Measurements from ENCODE around the gene NOX5. TPM values are rescaled to one million over a fixed set of nuclear protein-coding genes. Genes with fewer than 3 reads are reported as not detected.

Gene NOX5
- total RNA-seq, 1 experiment from 2014 or later = not detected

GRCh38 chr15:69009341-69009740 lies 5.2 kb upstream of the NOX5 start:
- CTCF ChIA-PET = interaction anchor here (0.6 kb wide), 1 partner anchor 453 kb away, joined by 5 read pairs; no protein-coding TSS in a partner anchor
- H3K9me3 ChIP-seq (ENCODE audit: low read depth, low read length, poor library complexity, severe bottlenecking) = peaks cover 7% of the 10 kb centered on the region

GRCh38 chr15:69011641-69012040 lies 2.9 kb upstream of the NOX5 start:
- no peak overlapping the region for H3K4me3 ChIP-seq (ENCODE audit: low read depth, low read length, poor library complexity, severe bottlenecking)
- no peaks in the 10 kb centered on the region for H3K27me3 ChIP-seq (replicated peaks; ENCODE audit: insufficient read depth, low read depth, low read length, poor library complexity)
- BruUV-seq (replicated peaks) = no TSS peak
- H3K4me1 ChIP-seq (ENCODE audit: insufficient read depth, low read length, poor library complexity, severe bottlenecking) = no peaks in the 10 kb centered on the region
- ChIA-PET CTCF (no interaction called here), POLR2A (ENCODE audit: low non-redundant PET) (no interaction called here)
- intact Hi-C loops (cut with micrococcal nuclease; ENCODE audit: unreplicated experiment) = no loop called here
- no peak for TF ChIP-seq EZH2 (IDR thresholded peaks at IDR 0.05; ENCODE audit: borderline replicate concordance, low read depth, low read length, poor library complexity, severe bottlenecking)
- TF ChIP-seq CTCF (conservative IDR thresholded peaks at IDR 0.05; ENCODE audit: low read depth, low read length) = no peak
- no peak for DNase-seq (ENCODE audit: low spot score)
- H3K36me3 ChIP-seq (ENCODE audit: insufficient read depth, low read length, poor library complexity, severe bottlenecking) = no peaks in the 10 kb centered on the region
- H3K9me3 ChIP-seq (ENCODE audit: low read depth, low read length, poor library complexity, severe bottlenecking) = peaks cover 7% of the 10 kb centered on the region
- no peak overlapping the region for H3K27ac ChIP-seq (ENCODE audit: low read depth, low read length, poor library complexity, severe bottlenecking)

More at GRCh38 chr15:69009341-69009740, 5.2 kb upstream of the NOX5 start:
- intact Hi-C loops (cut with micrococcal nuclease; ENCODE audit: unreplicated experiment) = no loop called here
- POLR2A ChIA-PET (ENCODE audit: low non-redundant PET) = no interaction called here
- Histone ChIP-seq H3K27ac (ENCODE audit: low read depth, low read length, poor library complexity, severe bottlenecking) (no peak overlapping the region), H3K36me3 (ENCODE audit: insufficient read depth, low read length, poor library complexity, severe bottlenecking) (no peaks in the 10 kb centered on the region), H3K4me3 (ENCODE audit: low read depth, low read length, poor library complexity, severe bottlenecking) (no peak overlapping the region), H3K4me1 (ENCODE audit: insufficient read depth, low read length, poor library complexity, severe bottlenecking) (no peaks in the 10 kb centered on the region), H3K27me3 (replicated peaks; ENCODE audit: insufficient read depth, low read depth, low read length, poor library complexity) (no peaks in the 10 kb centered on the region)
- no peak for DNase-seq (ENCODE audit: low spot score)
- BruUV-seq (replicated peaks) = no TSS peak
- no peak for TF ChIP-seq EZH2 (IDR thresholded peaks at IDR 0.05; ENCODE audit: borderline replicate concordance, low read depth, low read length, poor library complexity, severe bottlenecking)
- no peak for TF ChIP-seq CTCF (conservative IDR thresholded peaks at IDR 0.05; ENCODE audit: low read depth, low read length)

- Histone ChIP-seq H3K27ac (ENCODE audit: low read depth, low read length, poor library complexity, severe bottlenecking) (no peak overlapping the region), H3K4me3 (ENCODE audit: low read depth, low read length, poor library complexity, severe bottlenecking) (no peak overlapping the region), H3K9me3 (ENCODE audit: low read depth, low read length, poor library complexity, severe bottlenecking) (peaks cover 1% of the 10 kb centered on the region), H3K4me1 (ENCODE audit: insufficient read depth, low read length, poor library complexity, severe bottlenecking) (no peaks in the 10 kb centered on the region), H3K27me3 (replicated peaks; ENCODE audit: insufficient read depth, low read depth, low read length, poor library complexity) (no peaks in the 10 kb centered on the region), H3K36me3 (ENCODE audit: insufficient read depth, low read length, poor library complexity, severe bottlenecking) (no peaks in the 10 kb centered on the region)
- intact Hi-C loops (cut with micrococcal nuclease; ENCODE audit: unreplicated experiment) = no loop called here
- ChIA-PET POLR2A (ENCODE audit: low non-redundant PET) (no interaction called here), CTCF (no interaction called here)
- no TSS peak for BruUV-seq (replicated peaks)
- TF ChIP-seq CTCF (conservative IDR thresholded peaks at IDR 0.05; ENCODE audit: low read depth, low read length) = no peak
- TF ChIP-seq EZH2 (IDR thresholded peaks at IDR 0.05; ENCODE audit: borderline replicate concordance, low read depth, low read length, poor library complexity, severe bottlenecking) = no peak
- no peak for DNase-seq (ENCODE audit: low spot score)
These were observed 1.6 kb upstream of the NOX5 start for GRCh38 chr15:69012761-69013364.
